Tibial nerve (tissue), 3 donors: Measurements from ENCODE around the gene HRCT1.

ENCODE experiments used
- POLR2A ChIP-seq, 2 donors: fragments of 450-650 bp; IDR thresholded peaks; one replicate each; pipeline ENCODE4 v1.6.1; 2017; ENCODE audit warnings: antibody characterized with exemption in 2 of 2, mild to moderate bottlenecking in 2 of 2, moderate library complexity in 2 of 2
- TF ChIP-seq, protein P1 (sequence below), 5 experiments: fragments of 200-600 bp in 3 of 5; fragments of 450-650 bp in 2 of 5; sonication (generic) in 3 of 5; IDR thresholded peaks; one replicate each; pipeline ENCODE4 v1.5.1; 2016 to 2019; ENCODE audit warnings: antibody characterized with exemption in 5 of 5, mild to moderate bottlenecking in 3 of 5, moderate library complexity in 2 of 5

DNA sequence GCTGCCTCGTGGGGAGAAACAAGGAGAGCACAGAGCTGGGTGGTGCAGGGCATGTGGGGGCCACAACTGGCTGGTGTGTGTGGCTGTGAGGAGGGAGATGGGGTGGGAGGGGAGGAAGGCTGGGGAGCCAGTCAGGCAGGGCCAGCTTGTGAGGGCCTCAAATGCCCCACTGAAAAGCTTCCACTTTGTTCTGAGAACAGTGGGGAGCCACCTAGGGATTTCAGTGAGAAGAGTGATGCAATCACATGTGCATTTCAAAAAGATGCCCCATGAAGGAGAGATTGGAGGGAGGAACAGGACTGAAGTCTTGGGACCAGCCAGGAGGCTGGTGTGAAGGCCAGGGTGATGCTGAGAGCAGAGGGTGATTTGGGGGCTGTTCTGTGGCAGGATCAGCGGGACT is 37.1 kb upstream of the HRCT1 start:
- TF ChIP-seq, protein P1, sequence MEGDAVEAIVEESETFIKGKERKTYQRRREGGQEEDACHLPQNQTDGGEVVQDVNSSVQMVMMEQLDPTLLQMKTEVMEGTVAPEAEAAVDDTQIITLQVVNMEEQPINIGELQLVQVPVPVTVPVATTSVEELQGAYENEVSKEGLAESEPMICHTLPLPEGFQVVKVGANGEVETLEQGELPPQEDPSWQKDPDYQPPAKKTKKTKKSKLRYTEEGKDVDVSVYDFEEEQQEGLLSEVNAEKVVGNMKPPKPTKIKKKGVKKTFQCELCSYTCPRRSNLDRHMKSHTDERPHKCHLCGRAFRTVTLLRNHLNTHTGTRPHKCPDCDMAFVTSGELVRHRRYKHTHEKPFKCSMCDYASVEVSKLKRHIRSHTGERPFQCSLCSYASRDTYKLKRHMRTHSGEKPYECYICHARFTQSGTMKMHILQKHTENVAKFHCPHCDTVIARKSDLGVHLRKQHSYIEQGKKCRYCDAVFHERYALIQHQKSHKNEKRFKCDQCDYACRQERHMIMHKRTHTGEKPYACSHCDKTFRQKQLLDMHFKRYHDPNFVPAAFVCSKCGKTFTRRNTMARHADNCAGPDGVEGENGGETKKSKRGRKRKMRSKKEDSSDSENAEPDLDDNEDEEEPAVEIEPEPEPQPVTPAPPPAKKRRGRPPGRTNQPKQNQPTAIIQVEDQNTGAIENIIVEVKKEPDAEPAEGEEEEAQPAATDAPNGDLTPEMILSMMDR (IDR thresholded peaks at IDR 0.05), result no peak
- no peak for TF ChIP-seq POLR2A (IDR thresholded peaks at IDR 0.05)
